ENCODE results near the gene C15orf62.
A peak's percentile ranks its signal among the peaks of the same experiment; 100 is the strongest.

C15orf62 gene

DNA sequence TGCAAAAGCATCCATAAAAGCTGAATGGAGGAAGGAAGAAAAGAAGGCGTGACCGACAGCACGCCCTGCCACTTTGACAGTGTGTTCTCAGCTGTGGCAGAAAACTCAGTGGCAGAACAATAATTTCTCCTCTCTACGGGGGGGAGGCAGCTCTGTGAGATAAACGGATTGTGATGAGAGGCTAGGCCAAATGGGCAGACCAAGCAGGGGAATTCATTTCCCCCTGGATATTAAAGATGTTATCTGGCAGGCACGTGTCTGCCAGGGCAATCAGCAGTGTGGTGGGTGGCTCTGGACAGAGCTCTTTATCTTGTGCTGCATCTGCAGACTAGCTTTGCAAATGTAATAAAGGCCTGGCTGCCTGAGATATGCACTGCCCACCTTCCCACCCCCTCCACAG, 12.8 kb upstream of the C15orf62 start:
- no peak for DNase-seq

DNA sequence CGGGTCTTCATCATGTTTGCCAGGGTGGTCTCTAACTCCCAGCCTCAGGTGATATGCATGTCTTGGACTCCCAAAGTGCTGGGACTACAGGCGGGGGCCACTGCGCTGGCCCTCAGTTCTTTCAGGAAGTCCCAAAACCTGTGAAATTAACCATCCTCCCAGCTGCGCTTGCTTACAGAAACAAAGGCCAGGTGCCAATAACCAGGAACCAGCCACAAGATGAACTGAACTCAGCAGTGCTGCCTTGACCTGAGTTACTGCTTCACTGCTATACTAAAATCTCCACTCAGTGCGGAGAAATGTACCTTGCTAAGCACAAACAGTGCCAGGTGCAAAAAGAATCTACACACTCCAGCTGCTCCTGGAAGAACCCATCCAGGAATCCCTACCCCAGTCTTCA, 9.8 kb upstream of the C15orf62 start:
- DNase-seq: no peak

- DNase-seq: peak; percentile 76
Measured at GRCh38 chr15:40762919-40763800, 6.6 kb upstream of the C15orf62 start.

- DNase-seq: peak; percentile 87
Measured at GRCh38 chr15:40763801-40764628, 5.8 kb upstream of the C15orf62 start, which contains the start of gene GCHFR. Gene GCHFR (plus strand): TSS chr15:40764068. CDS start chr15:40764181, 113 bp downstream.

DNA sequence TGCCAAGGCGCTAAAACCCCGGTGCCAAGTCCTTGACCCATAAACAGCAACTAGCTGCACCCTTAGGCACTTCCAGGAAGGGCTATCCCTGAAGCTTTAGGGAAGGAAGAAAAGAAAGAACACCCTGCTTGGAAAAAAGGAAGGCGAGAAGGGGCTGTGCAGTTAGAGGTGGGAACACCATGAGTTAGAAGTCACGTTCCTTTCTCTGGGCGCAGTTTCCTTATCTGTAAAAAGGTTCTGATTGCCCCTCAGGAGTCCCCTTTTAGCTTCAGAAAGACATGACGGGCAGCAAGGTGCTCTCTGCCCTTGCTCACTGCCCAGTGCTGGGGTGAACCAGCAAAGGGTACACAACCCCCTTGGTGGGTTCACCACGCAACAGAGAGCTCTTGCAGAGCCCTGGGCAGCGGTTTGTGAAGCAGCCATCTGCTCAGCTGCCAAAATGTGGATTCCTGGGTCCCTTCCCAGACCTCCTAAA, 5.1 kb upstream of the C15orf62 start:
- no peak for DNase-seq

DNA sequence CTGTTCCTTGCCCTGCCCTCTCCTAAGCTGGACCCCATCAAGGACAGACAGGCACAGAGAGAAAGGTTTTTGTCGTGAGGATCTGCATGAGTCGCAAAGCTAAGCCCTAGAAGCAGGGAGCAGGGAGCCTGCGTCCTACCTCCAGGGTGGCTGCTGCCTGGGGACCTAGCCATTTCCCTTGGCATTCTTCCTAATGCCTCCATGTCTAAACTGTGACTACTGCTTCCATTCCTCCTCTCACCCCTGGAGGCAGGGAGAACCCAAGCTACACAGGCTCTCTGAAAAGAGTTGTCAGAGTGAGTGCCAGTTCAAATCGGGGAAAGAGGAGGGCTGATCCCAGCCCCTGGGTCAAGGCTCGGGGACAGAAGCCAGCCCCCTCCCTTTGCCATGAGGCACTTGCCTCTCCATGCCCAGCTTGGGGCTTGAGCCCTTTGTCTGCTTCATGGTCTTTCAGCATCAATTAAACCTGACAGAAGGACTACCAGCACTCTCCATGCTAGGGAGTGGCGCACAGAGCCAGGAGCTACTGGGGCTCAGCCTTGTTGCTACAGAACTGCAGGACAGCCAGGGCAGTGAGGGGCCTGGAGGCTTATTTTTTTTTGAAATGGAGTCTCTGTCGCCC, 3.5 kb upstream of the C15orf62 start:
- no peak for DNase-seq

DNA sequence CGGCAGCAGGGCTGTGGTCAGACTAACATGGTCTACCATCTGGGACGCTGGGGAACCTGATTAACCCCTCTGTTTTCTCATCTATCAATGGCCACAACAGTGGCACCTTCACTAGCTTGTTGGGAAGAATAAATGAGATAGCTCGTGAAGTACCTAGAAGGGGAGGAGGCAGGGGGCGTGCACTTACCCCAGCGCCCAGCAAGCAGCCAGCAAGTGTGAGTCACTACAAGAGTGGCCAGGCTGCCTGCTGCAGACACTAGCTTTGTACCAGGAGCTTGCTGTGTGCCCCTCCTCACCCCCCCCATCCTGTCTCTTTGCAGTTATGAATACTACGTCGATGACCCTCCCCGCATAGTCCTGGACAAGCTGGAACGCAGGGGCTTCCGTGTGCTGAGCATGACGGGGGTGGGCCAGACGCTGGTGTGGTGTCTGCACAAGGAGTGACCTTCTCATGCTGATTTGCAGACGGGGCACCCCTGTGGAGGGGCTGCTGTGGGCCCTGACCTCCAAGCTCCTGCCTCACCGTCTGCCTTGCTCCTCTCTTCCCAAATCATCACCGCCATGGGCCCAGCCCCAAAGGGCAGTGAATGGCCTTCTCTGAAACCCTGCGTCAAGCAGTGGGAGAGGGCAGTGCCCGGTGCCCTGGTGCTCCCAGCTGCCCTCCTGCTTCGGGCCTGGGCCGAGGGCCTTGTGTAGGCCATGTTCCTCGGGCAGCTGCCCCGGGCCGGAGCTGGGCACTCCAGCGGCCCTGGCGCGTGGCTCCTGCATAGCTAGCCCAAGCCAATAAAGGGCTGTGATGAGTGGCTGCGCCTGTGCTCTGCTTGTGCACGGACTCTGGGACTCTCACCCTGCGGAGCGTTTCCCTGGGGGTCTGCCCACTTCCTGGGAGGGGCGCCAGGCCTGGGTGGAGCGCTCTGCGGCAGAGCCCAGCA, 2.6 kb upstream of the C15orf62 start:
- no peak for DNase-seq

DNA sequence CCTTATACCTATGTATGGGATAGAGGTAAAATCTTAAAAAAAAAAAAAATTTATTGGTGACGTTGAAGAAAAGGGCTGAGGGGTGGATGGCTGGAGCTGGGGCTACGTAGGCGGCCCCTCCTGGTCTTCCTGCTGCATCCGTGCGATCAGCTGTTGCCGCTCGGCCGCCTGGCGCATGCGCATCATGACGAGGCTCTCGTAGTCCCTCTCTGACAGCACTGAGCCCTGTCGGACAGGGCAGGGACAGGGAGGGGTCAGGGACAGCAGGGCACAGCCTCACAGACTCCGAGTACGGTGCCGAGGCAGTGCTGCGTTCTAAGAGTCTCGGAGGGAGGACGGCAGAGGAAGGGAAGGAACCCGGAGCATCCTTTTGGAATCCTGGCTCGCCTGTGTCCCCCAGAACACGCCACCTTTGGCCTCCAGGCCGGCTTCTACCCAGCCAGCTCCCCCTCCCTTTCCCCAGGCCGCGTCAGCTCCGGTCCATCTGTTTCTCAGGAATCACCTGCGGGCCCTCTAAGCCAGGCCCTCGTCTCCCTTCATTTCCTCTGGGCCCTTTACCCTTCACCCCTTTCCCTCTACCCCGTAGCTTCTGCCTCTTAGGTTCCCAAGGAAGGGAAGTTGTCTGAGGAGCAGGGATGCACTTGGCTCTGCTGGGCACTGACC, 1.8 kb upstream of the C15orf62 start:
- DNase-seq: no peak

- no peak for DNase-seq
Measured at GRCh38 chr15:40768521-40769273, 1.1 kb upstream of the C15orf62 start.

DNA sequence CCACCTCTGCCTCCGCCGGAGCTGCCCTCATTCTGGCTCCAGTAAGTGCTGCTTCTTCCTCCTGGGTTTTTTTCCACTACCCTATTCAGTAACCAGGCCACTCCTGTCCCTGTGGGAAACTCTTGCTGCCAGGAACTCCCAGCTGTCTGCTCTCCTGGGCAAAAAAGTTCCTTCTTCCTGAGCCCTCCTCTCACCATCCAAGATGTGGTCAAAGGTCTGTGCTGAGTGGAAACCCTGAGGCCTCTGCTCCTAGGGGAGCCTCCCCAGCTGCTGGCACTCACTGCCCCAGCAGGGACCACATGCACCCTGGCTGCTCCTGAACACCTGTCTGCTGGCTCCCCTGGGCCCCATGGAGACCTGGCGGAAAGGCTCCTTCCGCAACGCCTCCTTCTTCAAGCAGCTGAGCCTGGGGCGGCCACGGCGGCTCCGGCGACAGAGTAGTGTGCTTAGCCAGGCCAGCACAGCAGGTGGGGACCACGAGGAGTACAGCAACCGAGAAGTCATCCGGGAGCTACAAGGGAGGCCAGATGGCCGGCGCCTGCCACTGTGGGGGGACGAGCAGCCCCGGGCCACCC, 454 bp downstream of the C15orf62 start:
- no peak for DNase-seq

GRCh38 chr15:40771242-40771641, 1.5 kb downstream of the C15orf62 start:
- no peak for DNase-seq

DNA sequence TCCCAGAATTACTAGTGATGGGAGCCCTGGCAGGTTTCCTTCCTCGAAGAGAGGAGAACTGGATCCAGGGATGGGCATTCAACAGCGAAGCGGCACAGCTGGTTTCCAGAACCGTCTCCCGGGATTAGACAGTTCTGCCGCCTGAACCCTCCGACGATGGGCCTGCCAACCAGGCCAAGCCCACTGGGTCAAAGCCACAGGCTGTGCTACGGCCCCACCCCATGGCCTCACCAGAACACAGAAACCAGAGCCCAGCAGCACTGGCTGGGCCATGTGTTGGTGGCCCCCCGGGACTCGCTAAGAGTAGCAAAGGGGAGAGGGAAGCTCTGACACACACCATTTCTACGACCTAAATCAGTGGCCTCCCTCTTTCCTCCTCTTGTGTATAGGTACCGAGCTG, 2.2 kb downstream of the C15orf62 start:
- no peak for DNase-seq

GRCh38 chr15:40773496-40773895, 3.7 kb downstream of the C15orf62 start:
- no peak for DNase-seq

- no peak for DNase-seq
Measured at GRCh38 chr15:40773902-40774301, 4.1 kb downstream of the C15orf62 start.

DNA sequence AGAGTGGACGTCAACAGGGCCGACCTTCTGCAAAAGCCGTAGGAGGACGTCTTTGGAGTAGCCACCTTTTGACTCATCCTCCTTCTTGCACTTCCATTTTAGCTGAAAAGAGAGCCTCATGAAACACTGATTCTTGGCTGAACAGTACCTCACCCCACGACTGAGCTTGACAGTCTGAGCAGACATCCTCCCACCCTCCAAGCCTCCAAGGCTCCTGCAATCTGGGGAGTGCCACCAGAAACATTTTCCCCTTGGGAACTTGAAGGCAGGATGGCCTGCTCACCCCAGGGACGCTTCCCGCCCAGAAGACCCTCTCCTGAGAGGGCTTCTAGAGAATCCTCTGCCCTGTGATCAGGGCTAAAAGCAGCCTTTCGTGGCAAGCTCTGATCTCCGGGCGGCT, 5.2 kb downstream of the C15orf62 start:
- DNase-seq: no peak

DNA sequence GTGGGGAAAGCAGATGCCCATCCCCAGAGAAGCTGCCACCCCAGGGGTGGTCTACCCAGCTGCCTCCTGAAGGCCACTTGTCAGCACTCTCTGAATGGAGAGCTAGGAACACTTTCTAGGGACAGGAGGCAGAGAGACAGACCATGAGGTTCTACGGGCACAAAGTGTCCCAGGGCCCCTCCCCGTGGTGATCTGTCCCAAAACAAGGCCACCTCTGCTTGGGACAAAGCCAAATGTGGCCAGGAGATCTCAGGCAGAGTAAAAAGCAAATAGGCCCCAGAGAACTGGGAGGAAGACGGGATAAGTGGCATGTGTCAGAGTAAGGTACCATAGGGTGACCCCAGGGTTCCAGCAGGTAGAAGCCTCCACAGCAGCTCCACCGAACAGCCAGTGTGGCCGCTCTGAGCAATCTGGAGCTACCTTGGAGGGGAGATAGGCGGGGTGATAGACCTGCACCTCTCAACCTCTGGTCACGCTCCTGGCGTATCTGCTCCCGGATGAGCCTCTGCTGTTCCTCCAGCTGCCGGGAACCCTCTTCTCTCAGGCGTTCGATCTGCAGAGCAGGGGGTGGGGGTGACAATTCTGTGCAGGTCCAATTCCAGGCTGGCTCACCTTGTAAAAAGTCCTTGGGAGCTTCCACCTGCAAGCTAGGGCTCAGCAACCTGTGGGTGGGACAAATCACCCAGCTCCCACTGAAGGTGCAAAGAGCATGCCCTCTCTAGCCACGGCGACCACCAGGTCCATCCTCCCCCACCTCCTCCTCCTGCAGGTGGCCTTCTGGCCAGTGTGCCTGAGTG, 6.2 kb downstream of the C15orf62 start:
- DNase-seq: no peak

DNA sequence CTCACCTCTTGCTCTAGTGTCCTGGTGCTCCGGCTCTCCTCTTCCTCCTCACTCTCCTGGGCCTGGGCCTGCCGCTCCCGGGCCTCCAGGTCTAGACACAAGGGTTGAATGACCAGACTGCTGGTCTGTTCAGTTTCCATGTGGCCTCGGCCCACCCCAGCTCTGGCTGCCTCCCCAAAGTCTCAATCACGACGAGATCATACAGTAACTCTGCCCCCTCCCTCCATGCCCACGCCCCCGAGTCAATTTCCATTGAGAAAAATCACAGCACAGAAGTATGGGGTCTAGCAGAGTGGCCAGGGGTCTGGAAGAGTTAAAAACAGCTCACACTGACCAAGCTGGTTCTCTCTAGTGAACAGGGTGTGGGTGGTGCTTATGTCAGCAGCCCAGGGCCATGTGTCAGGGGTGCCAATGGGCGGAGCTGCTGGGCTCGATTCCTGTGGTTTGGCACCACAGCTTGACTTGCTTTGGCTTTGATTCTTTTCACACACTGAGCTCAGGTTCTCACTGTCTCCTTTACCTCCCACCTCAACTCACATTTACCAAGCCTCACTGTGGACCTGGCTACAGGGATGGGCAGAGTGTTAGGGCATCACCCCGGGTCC, 6.9 kb downstream of the C15orf62 start:
- no peak for DNase-seq

- peak; percentile 88 for DNase-seq
Measured at GRCh38 chr15:40782609-40783227, 12.9 kb downstream of the C15orf62 start.

GRCh38 chr15:40785164-40785563, 15.4 kb downstream of the C15orf62 start:
- no peak for DNase-seq
